ENCODE measurements around the gene NEDD4L.
"Not testable (repeated sequence)": the region's sequence is repeated elsewhere in the genome, so short reads cannot be mapped to it uniquely, and the experiment has no call there.

NEDD4L gene

DNA sequence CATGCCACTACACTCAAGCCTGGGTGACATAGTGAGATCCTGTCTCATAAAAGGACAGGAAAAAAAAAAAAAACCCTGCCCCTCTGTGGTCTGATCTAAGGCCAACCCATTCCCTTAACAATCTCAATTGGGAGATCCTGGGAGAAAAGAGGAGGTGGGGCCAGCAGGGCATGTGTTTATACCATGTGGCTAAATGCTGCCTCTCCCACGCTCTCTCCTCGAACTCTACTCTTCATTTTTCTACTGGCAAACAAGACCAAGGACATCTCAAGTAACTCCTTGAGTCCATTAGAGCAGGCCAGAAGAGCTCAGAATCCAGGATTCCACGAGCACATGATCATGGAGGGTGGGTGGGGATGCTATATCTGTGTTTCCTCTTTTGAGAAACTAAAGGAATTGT, 16.7 kb upstream of the NEDD4L start:
- DNase-seq = no peak

DNA sequence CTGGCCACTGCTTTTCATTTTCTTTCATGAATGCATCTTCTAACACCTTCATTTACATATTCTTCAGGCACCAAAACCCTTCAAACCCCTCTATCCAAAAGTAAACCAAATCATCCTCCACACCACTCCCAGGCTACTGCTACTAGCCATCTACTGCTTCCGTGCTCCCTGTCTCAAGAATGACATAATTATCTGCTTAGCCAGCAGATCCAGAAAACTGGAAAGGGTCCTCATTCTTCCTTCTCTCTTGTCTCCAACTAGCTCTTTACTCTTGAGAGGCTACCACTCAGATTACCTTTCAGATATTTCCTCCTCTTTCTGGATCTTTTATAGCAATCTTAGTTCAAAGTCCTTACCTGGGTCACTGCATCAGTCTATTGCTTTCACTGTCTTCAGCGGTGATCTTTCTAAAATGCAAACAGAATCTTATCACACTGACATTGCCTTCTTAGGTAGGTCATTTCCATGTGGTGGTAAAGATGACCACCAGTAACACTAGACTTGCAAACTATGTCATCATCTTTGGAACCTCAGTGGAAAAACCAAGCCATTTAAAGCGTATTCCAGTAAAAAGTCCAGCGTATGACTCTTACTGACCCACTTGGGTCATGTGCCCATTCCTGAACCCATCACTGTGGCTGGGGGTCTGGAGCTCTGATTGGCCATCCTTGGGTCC, 15.8 kb upstream of the NEDD4L start:
- no peak for DNase-seq

DNA sequence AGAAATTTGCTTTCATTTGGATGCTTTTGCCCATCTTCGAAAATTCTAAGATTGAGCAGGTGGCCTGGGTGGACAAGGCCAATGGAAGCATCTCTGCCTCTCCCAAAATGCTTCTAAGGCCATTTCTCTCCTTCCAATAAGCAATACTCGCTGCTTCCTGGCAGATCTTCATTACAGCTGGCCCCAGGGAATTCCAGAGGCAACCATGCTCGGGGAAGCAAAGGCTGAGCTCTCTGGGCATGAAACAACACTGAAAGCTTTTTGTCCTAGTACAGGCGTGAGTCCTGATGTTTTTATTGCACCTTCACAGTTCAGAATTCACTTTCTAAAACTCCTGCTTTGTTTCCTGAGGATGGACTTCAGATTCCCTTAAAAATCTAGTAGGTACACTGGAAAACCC, 11.8 kb upstream of the NEDD4L start:
- DNase-seq = no peak

DNA sequence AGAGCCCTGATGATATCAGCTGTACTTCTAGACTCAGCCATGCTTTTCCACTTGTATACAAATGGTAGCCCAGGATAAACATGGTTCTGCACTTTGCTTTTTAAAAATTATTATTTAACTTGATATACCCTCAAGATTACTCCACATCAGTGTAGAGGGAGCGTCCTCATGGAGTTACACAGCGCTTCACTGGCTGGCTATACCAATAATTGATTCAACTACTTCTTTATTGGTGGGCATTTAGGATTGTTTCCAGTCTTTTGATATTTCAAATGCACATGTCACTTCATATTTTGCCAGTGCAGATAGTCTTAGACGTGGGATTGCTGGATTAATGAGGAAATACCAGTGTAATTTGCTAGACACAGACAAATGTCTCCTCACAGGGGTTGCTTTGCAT, 10.8 kb upstream of the NEDD4L start:
- no peak for DNase-seq

DNA sequence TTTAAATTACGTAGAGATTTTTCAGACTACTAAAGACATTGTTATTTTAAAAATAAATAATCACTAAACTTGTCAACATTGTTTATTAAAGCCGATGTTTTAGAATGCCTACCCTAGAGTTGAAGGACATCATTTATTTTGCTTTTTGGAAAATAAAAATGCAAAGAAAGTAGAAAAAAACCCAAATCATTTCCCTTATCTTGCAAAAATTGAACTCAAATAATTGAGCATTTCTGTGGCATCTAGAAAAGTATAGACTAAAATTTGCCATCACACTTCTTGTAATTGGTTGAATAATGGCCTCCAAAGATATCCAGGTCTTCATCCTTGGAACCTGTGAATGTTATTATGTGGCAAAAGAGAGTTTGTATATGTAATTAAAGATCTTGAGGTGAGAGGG, 9.7 kb upstream of the NEDD4L start:
- DNase-seq = no peak

DNA sequence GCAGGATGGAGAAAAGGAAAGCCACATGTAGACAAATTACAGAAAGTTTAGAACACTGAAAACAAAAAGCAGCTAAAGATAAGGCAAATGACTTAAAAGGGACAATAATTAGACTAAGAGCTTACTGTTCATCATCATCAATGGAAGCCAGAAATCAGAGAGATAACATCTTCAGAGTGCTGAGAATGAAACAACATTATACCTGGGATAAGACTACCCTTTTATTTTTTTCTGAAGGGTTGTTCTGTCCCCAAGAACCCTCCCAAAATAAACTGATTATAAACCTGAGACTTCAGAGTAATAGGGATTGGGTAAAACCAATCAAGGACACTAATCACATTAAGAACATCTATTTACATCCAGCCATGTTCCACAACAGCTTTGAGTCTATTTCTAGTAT, 6.9 kb upstream of the NEDD4L start:
- no peak for DNase-seq

DNA sequence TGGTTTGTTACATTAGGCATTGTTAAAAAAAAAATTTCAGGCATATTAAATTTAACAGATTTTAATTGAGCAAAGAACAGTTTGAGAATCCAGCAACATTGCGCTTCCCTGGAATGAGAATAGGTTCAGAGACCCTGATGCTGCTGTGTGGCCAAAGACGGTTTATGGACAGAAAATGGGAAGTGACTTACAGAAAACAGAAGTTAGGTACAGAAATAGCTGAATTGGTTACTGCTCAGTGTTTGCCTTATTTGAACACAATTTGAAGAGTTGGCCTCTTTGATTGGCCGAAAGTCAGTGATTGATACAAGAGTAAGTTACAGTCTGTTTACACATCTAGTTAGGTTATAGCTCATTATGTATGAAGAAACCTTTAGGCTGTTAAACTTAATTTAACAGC, 6.0 kb upstream of the NEDD4L start:
- DNase-seq = no peak

DNA sequence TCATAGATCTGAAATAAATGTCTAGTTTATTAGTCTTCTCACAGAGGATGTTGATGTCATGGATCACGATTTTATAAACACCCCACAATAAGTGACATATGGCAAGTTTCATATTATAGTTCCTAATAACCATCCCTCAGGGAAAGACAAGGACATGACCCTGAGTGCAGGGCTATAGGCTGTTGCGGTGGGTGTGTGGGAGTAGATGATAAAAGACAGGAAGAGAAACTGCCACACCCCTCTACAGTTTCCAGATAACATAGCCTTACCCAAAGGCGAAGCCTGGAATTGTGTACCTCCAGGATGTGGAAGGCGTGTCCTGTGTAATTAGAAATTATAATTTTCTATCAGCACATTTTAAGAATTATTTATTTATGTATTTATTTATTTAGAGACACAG, 2.4 kb upstream of the NEDD4L start:
- DNase-seq = no peak

DNA sequence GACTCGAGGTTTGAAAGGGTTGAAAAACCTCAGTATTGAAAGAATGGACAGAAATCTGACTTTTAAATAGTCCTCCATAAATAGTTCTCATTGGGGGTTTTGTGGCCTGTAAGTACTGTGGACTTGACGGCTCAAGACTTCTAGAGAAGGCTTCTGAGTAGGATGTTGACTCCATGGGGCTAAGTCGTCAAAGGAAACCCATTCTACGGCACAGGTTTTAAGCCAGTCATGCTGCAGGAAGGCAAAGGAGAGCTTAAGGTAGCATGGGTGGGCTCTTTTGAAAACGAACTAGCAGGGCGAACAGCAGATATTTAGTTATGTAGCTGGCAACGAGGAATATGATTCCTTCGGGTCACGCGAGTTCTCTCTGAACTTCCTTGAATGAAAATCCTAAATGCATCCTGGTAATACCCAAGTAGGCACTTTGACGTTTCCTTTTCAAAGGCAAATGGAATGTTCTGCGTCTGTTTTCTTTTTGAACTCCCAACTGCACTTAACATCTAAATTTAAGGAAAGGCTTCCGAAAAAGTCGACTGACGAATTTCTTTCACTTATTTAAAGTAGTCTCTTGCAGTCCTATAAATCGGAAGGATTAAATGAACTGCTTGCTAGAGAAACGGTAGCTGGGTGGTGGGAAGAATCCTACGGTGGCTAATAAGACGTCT, 1.1 kb upstream of the NEDD4L start:
- no peak for DNase-seq

DNA sequence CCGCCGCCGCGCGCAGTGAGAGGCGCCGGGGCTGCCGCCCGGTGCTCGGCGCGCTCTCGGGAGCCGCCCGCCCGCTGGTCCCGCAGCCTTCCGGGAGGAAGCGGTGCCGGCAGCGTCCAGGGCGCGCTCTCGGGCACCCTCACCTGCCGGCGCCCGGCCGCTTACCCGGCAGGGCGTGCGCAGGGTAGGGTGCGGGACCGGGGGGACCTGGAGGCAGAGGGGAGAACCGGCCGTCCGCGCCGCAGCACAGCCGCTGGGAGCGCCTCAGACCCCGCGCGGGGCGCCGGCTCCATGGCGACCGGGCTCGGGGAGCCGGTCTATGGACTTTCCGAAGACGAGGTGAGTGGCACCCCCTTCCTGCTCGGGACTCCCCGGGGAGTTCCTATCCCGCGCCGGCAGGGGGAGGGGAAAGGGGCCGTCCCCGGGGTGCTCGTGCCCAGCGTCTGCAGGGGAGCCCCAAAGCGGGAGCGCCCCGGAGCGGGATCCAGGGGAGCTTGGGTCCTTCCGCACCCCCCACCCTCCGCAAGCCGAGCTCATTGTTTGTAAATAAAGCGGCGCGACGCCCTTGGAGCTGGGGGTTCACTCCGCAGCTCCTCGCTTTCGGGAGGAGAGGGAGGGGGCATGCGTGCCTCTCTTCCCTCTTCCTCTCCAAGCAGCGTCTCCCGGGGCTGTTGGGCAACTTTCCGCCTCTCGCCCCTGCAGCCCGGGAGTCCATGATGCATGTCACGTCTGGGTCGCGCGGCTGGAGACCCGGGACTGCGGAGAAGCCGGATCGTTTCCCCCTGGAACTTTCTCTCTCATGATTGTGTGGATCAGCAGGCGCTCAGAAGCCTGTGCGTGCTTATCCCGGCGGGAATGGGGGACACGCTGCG, 580 bp downstream of the NEDD4L start:
- DNase-seq = peak; percentile 71

DNA sequence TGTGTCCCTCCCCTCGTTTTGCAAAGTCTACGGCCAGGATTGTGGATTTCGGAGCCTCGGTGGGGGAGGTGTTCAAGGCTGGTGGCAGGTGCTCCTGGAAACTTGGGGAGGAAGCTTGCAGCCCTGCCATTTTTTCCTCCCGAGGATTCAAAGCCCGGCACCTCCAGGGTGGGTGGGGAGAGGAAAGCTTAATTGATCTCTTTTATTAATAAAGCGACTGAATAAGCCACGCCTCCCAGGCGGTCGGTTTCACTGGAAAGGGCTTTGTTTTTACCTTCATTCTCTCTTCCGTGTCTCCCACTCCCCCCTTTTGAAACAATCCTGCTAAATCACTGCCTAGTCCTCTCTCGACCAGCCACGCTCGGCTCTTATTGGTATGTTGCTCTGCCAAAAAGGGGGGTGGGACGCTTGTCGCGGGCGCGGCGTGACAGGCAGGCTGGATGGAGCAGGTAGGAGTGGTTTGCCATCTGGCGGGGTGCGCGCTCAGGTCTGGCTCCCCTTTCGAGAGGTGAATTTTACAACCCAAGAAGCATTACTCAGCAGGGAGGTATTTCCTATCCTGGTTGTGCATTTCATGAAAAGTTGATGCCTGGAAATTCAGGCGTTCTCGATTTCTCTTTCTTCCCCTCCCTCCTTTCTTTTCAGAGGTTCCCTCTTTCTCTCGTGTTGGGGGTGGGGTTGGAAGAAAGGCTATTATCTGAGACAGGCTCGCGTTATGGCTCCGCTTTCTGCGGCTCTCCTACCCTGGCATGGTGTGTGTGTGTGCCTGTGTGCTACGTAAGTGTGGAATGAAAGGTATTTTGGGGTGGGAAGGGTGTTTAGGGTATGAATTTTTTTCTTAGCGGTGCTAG, 1.4 kb downstream of the NEDD4L start:
- DNase-seq = peak; percentile 66

DNA sequence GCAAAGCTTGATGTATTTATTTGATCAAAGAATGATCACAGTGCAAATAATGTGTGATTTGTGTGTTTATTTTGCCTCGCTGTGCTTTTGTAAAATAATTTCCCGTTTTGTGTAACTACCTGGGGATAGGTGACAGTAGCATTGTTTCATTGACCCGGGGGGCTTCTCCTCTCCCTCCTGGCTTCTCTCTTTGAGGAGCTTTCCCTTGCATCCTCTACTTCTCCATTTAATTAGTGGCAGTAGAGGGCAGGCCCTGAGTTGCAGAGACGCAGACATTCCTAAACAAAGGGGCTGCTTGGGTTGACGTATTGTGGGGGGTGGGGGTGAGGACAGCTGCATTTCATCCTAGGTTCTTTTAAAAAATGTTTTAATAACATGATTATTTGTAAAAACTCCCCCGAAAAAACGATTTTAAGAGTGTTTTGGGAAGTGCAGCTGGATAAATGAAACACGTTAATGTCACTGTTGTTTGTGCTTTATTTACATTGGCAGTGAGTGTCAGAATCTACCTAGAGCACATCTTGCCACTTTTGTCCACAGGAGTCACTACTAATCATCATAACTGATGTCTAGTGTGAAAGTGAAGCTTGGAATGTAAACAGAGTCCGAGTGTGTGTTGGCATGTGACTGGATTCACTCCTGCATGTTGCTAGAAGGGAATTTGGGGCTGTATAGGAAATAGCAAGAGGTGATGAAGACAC, 2.2 kb downstream of the NEDD4L start:
- DNase-seq = no peak

DNA sequence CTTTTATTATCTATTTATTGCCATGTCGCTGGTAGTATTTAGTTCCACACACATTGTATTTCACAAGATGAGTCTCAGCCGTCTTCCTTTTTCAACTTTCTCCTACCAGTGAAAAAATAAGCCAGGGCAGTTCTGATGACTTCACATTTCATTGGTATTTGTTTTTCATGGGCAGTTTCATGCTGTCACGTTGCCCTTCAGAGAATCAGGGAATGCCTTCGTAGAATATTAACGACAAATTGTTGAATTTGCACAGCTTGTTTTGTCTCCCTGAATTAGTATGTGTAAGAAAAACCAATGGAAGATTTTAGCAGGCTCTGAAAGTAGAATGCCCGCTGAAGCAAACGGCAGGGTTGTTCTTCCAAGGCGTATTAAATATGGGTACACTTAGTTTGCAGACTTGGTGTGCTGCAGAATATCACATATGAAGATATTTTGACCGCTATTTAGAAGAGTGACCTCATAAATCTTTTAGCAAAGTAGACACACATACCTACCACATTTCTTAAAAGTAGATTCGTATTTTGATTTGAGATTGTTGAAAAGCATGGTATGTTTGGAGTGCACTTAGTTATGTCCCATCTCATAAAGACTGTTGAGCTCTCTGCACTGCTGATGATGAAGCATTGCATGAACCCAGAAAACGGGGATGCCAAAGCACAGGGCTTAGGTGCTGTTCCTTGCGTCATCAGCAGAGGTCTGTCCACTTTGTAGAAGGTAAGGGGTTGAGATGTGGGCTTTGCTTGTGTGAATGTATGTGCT, 2.9 kb downstream of the NEDD4L start:
- DNase-seq = no peak

DNA sequence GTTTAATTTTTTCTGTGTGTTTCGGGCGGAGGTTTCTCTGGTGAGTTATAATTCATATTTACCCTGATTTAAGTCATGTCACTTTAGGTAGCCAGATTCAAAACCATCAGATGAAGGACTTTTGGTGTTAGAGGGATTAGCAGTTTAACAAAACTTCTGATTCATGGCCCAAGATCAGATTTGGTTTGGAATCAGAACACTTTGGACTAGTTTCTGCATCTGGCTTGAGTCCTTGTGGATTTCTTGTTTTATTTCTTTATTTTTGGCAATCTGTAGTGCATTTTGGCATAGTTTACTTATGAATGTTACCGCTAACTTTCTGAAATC, 3.5 kb downstream of the NEDD4L start:
- DNase-seq = no peak

DNA sequence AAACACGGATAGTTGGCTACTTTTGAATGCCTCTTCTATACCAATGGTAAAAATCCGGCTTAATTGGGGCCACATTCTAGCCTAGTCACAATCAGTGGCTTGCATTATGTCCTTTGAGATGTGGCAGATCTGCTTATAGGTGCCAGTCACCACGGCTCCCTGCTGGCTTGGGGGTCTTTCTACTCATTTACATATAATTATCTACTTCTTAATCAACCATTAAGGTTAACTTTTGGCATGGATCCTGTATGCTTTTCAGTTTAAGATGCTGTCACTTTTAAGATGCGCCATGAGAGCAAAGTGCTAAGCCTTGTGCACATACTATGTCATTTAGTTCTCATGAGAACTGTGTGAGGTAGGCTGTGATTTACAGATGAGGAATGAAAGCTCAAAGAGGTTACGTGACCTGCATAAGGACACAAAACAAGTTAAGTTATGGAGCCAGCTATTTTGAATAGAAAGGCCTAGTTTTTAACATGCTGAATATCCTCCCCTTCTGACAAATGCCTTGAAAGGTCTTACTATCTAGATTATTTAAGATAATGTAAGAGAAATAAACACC, 4.1 kb downstream of the NEDD4L start:
- no peak for DNase-seq

DNA sequence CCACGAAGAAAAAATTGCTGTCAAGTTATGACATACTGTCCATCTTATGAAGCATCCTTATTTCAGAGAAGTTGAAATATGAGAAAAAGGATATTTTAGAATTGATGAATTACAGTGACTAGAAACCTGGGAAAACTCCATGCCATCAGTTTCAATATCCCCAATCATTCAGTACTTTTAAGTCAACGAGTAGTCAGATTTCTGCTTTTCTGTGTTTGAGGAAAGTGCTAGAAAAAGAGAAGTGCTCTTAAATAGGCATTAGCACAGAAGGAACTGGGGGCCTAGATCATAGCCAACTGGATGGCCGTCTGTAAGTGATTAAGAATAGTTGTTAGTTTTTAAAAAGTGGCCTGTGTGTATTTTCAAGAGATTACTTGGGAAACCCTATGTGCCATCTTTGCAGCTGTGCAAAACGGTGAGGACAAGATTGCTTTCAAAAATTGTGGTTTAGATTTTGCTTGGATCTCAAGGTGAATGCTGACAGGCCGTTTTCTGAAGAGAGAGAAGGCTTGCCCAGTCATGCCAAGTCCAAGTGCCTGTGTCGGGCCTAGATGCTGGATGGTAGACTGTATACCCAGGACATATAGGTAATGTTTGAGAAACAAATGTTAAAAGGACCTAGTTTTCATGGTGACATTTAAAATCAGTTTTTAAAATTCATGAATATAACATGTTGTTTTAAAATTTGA, 5.1 kb downstream of the NEDD4L start:
- no peak for DNase-seq

DNA sequence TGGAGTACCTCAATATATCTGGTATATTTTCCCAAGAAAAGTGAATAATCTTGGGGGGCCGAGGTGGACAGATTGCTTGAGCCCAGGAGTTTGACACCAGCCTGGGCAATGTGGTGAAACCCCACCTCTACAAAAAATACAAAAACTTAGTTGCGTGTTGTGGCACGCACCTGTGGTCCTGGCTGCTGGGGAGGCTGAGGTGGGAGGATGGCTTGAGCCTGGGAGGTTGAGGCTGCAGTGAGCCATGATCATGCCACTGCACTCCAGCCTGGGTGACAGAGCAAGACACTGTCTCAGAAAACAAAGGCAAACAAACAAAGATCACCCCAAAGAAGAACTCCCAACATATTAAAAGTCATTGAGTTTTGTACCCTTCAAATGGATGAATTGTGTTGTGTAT, 6.9 kb downstream of the NEDD4L start:
- DNase-seq = not testable (repeated sequence)

DNA sequence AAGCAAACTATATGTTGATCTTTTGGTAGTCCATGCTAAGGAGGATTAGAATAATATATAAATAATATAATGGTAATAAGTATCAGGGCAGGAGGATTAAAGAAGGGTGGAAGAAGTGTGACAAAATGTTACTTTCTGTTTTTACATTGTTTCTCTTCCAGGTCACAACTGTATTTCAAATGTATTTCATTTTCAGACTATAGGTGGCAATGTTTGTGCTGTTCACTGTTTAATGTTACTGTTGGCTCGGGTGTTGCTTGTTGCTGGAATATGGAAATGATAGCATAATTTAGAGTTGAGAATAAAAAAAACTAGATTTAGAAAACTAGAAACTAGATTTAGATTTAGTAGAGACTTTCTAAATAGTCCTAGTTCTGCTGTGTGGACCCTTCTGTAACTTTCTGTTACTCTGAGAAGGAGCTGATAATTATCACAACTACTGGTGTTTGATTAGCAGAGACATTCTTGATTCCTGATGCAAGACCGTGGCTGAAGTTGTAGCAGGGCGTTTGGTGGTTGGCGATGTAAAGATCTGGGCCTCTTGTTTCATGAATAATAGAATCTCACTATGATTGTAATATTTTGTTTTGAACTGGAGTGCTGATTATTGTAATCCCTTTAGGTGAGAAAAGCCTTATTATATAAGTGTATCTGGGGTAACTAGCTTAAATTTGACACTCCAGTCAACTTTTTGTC, 7.9 kb downstream of the NEDD4L start:
- DNase-seq = no peak

DNA sequence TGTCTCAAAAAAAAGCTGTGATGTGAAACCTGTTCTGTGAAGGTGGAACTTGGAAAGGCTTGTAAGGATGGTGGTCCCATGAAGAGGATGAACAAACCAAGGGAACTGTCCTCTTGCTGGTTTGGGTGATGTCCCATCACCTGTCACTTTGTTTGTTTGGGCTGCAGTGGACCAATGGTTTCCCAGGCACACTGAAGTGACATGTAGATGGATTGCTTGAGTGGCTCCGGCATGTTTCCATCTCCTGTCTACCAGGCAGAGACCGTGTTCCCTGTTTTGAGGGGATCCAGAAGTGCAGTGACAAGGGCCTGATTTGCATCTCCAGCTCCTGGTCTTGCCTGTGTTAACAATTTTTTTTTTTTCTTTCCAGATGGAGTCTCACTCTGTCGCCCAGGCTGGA, 8.9 kb downstream of the NEDD4L start:
- DNase-seq = no peak
